Epithelial cell of proximal tubule (primary cell): Measurements from ENCODE around the gene OXNAD1. TPM values are rescaled to one million over a fixed set of nuclear protein-coding genes. Genes with fewer than 3 reads are reported as not detected.

Experiments
- DNase-seq: peaks from one replicate; pipeline ENCODE4 v3.0.0-alpha.2; 2011; ENCODE audit warnings: low read depth
- H3K4me3 ChIP-seq: 2 replicates; pipeline ENCODE4 v1.5.1; 2011; ENCODE audit warnings: low read depth, mild to moderate bottlenecking, low read length
- CTCF ChIP-seq: conservative IDR thresholded peaks from 2 replicates; pipeline ENCODE4 v1.5.1; 2012; ENCODE audit warnings: low read depth, mild to moderate bottlenecking, low read length
- total RNA-seq: library from RNA; depleted of rRNA; stranded (reverse); fragments of >200 nt; gene quantifications from 2 replicates; pipeline ENCODE4 v1.2.3, GENCODE V29; 2015

The OXNAD1 gene
- total RNA-seq, 1 donor from 2014 or later, result 14.2 TPM

GRCh38 chr3:16239086-16239770 is 25.8 kb upstream of the OXNAD1 start:
- no peak for TF ChIP-seq CTCF
- DNase-seq, result no peak
- no peak overlapping the region for H3K4me3 ChIP-seq

GRCh38 chr3:16239780-16240179 is 25.2 kb upstream of the OXNAD1 start:
- no peak for TF ChIP-seq CTCF
- no peak overlapping the region for H3K4me3 ChIP-seq
- DNase-seq, result no peak

GRCh38 chr3:16240229-16241023 is 24.6 kb upstream of the OXNAD1 start:
- no peak for DNase-seq
- H3K4me3 ChIP-seq, result no peak overlapping the region
- TF ChIP-seq CTCF, result no peak

GRCh38 chr3:16241225-16241624 is 23.8 kb upstream of the OXNAD1 start:
- no peak for TF ChIP-seq CTCF
- DNase-seq, result no peak
- H3K4me3 ChIP-seq, result no peak overlapping the region

GRCh38 chr3:16242177-16242576 is 22.8 kb upstream of the OXNAD1 start:
- H3K4me3 ChIP-seq, result no peak overlapping the region
- no peak for DNase-seq
- no peak for TF ChIP-seq CTCF

- no peak overlapping the region for H3K4me3 ChIP-seq
- no peak for TF ChIP-seq CTCF
- DNase-seq, result no peak
These were observed 21.1 kb upstream of the OXNAD1 start for GRCh38 chr3:16243706-16244490.
